ENCODE measurements around the gene A1CF.

The A1CF gene

GRCh38 chr10:50850578-50851230, 34.7 kb downstream of the A1CF start:
- Histone ChIP-seq H3K79me2 (ENCODE audit: low read length) (no peaks in the 10 kb centered on the region), H3K4me3 (ENCODE audit: low read length) (no peak overlapping the region), H3K9me3 (ENCODE audit: insufficient read depth, low read length) (no peaks in the 10 kb centered on the region), H2AFZ (ENCODE audit: low read depth, low read length) (no peak overlapping the region), H3K36me3 (replicated peaks; ENCODE audit: low read depth, low read length) (no peaks in the 10 kb centered on the region), H3K9ac (ENCODE audit: low read length) (no peak overlapping the region), H3K27ac (ENCODE audit: low read length) (no peak overlapping the region), H3K4me2 (ENCODE audit: low read length) (no peak overlapping the region), H3K4me1 (ENCODE audit: low read length) (no peaks in the 10 kb centered on the region), H3K27me3 (ENCODE audit: low read depth, low read length) (no peaks in the 10 kb centered on the region), H4K20me1 (ENCODE audit: insufficient read depth, low read length) (no peaks in the 10 kb centered on the region)
- TF ChIP-seq CTCF (IDR thresholded peaks at IDR 0.05; ENCODE audit: low read depth, low read length) = no peak
- no peak for TF ChIP-seq EZH2phosphoT487 (IDR thresholded peaks at IDR 0.05; ENCODE audit: low read depth)

- no peak overlapping the region for H3K9ac ChIP-seq (ENCODE audit: low read length)
- no peaks in the 10 kb centered on the region for H3K4me1 ChIP-seq (ENCODE audit: low read length)
- H3K27ac ChIP-seq (ENCODE audit: low read length) = no peak overlapping the region
These were observed 38.7 kb downstream of the A1CF start for GRCh38 chr10:50846753-50847152.

GRCh38 chr10:50837095-50837494, 48.3 kb downstream of the A1CF start:
- no peak overlapping the region for H3K27ac ChIP-seq (ENCODE audit: low read length)
- H3K79me2 ChIP-seq (ENCODE audit: low read length) = no peaks in the 10 kb centered on the region
- H4K20me1 ChIP-seq (ENCODE audit: insufficient read depth, low read length) = no peaks in the 10 kb centered on the region
- peaks cover 3% of the 10 kb centered on the region; the same call in 1 of the 2 replicates for H3K4me1 ChIP-seq (ENCODE audit: low read length)
- no peak overlapping the region for H3K4me3 ChIP-seq (ENCODE audit: low read length)
- H3K4me2 ChIP-seq (ENCODE audit: low read length) = no peak overlapping the region
- H3K36me3 ChIP-seq (replicated peaks; ENCODE audit: low read depth, low read length) = no peaks in the 10 kb centered on the region
- H3K9me3 ChIP-seq (ENCODE audit: insufficient read depth, low read length) = no peaks in the 10 kb centered on the region
- H3K9ac ChIP-seq (ENCODE audit: low read length) = no peak overlapping the region
- no peak for TF ChIP-seq CTCF (IDR thresholded peaks at IDR 0.05; ENCODE audit: low read depth, low read length)
- no peak for TF ChIP-seq EZH2phosphoT487 (IDR thresholded peaks at IDR 0.05; ENCODE audit: low read depth)
- H2AFZ ChIP-seq (ENCODE audit: low read depth, low read length) = no peak overlapping the region
- H3K27me3 ChIP-seq (ENCODE audit: low read depth, low read length) = no peaks in the 10 kb centered on the region; the same call in 1 of the 2 replicates

More at GRCh38 chr10:50846753-50847152, 38.7 kb downstream of the A1CF start:
- Histone ChIP-seq H4K20me1 (ENCODE audit: insufficient read depth, low read length) (no peaks in the 10 kb centered on the region), H3K27me3 (ENCODE audit: low read depth, low read length) (no peaks in the 10 kb centered on the region), H2AFZ (ENCODE audit: low read depth, low read length) (no peak overlapping the region), H3K36me3 (replicated peaks; ENCODE audit: low read depth, low read length) (no peaks in the 10 kb centered on the region), H3K4me2 (ENCODE audit: low read length) (no peak overlapping the region), H3K4me3 (ENCODE audit: low read length) (no peak overlapping the region), H3K9me3 (ENCODE audit: insufficient read depth, low read length) (no peaks in the 10 kb centered on the region), H3K79me2 (ENCODE audit: low read length) (no peaks in the 10 kb centered on the region)
- TF ChIP-seq CTCF (IDR thresholded peaks at IDR 0.05; ENCODE audit: low read depth, low read length) (no peak), EZH2phosphoT487 (IDR thresholded peaks at IDR 0.05; ENCODE audit: low read depth) (no peak)

- H3K4me2 ChIP-seq (ENCODE audit: low read length) = no peak overlapping the region
- H3K9me3 ChIP-seq (ENCODE audit: insufficient read depth, low read length) = no peaks in the 10 kb centered on the region
- no peaks in the 10 kb centered on the region for H3K79me2 ChIP-seq (ENCODE audit: low read length)
- no peaks in the 10 kb centered on the region for H3K36me3 ChIP-seq (replicated peaks; ENCODE audit: low read depth, low read length)
- no peak overlapping the region for H3K4me3 ChIP-seq (ENCODE audit: low read length)
- TF ChIP-seq EZH2phosphoT487 (IDR thresholded peaks at IDR 0.05; ENCODE audit: low read depth) = no peak
- no peak for TF ChIP-seq CTCF (IDR thresholded peaks at IDR 0.05; ENCODE audit: low read depth, low read length)
- no peak overlapping the region for H2AFZ ChIP-seq (ENCODE audit: low read depth, low read length)
- H3K27ac ChIP-seq (ENCODE audit: low read length) = no peak overlapping the region
- peaks cover 3% of the 10 kb centered on the region; the same call in 1 of the 2 replicates for H3K4me1 ChIP-seq (ENCODE audit: low read length)
- no peaks in the 10 kb centered on the region; the same call in 1 of the 2 replicates for H3K27me3 ChIP-seq (ENCODE audit: low read depth, low read length)
- no peaks in the 10 kb centered on the region for H4K20me1 ChIP-seq (ENCODE audit: insufficient read depth, low read length)
- H3K9ac ChIP-seq (ENCODE audit: low read length) = no peak overlapping the region
These were observed 53.2 kb downstream of the A1CF start for GRCh38 chr10:50832171-50832751.
